ENCODE results near the gene HOXA5. TPM values are rescaled to one million over a fixed set of nuclear protein-coding genes. Genes with fewer than 3 reads are reported as not detected.

Gene HOXA5
- total RNA-seq, 1 donor = 5.8 TPM

GRCh38 chr7:27122077-27122910 is 21.2 kb downstream of the HOXA5 start:
- Histone ChIP-seq H3K27me3 (ENCODE audit: insufficient read depth, low read length) (no peaks in the 10 kb centered on the region), H3K9me3 (ENCODE audit: low read depth, low read length) (no peaks in the 10 kb centered on the region), H3K4me2 (ENCODE audit: insufficient read depth, low read length) (no peak overlapping the region), H4K20me1 (ENCODE audit: insufficient read depth, low read length) (peaks cover 10% of the 10 kb centered on the region), H3K27ac (ENCODE audit: low read depth, low read length) (no peak overlapping the region), H3K79me2 (ENCODE audit: insufficient read depth, low read length) (no peaks in the 10 kb centered on the region), H2AFZ (ENCODE audit: low read length) (no peak overlapping the region), H3K4me1 (ENCODE audit: insufficient read depth, low read length) (no peaks in the 10 kb centered on the region), H3K36me3 (ENCODE audit: insufficient read depth, low read length) (peaks cover 13% of the 10 kb centered on the region), H3K4me3 (ENCODE audit: insufficient read depth, low read length) (no peak overlapping the region)
- no peak for TF ChIP-seq CTCF (IDR thresholded peaks at IDR 0.05; ENCODE audit: extremely low read depth, low read depth, low read length)
- DNase-seq (ENCODE audit: insufficient read length, low spot score, missing footprints) = peak; percentile 3

DNA sequence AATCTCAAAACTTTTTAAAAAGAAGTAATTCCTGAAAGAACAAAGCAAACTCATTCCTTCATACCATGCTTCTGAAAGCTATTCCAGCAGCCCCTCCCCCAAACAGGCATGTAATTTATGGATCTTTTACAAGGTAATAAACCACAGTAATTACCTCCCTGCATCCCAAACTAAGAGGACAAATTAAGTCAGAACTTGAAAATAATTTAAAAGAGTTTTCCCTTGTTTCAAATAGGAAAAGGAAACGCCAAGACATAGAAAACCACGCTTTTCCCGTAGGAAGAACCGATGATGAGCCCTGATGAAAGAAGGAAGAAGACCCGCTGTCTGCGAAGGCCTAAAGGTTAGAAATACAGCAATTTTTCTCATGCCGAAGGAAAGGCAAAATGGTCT is 21.8 kb downstream of the HOXA5 start:
- Histone ChIP-seq H4K20me1 (ENCODE audit: insufficient read depth, low read length) (peaks cover 16% of the 10 kb centered on the region), H3K4me2 (ENCODE audit: insufficient read depth, low read length) (no peak overlapping the region), H3K79me2 (ENCODE audit: insufficient read depth, low read length) (no peaks in the 10 kb centered on the region), H3K27me3 (ENCODE audit: insufficient read depth, low read length) (no peaks in the 10 kb centered on the region), H3K4me3 (ENCODE audit: insufficient read depth, low read length) (no peak overlapping the region), H3K4me1 (ENCODE audit: insufficient read depth, low read length) (no peaks in the 10 kb centered on the region), H2AFZ (ENCODE audit: low read length) (no peak overlapping the region), H3K27ac (ENCODE audit: low read depth, low read length) (no peak overlapping the region), H3K36me3 (ENCODE audit: insufficient read depth, low read length) (peaks cover 13% of the 10 kb centered on the region), H3K9me3 (ENCODE audit: low read depth, low read length) (no peaks in the 10 kb centered on the region)
- TF ChIP-seq CTCF (IDR thresholded peaks at IDR 0.05; ENCODE audit: extremely low read depth, low read depth, low read length) = no peak
- DNase-seq (ENCODE audit: insufficient read length, low spot score, missing footprints) = peak; percentile 37

- Histone ChIP-seq H3K36me3 (ENCODE audit: insufficient read depth, low read length) (peaks cover 17% of the 10 kb centered on the region), H3K4me2 (ENCODE audit: insufficient read depth, low read length) (no peak overlapping the region), H2AFZ (ENCODE audit: low read length) (no peak overlapping the region), H3K27me3 (ENCODE audit: insufficient read depth, low read length) (no peaks in the 10 kb centered on the region), H3K79me2 (ENCODE audit: insufficient read depth, low read length) (peaks cover 8% of the 10 kb centered on the region), H3K4me3 (ENCODE audit: insufficient read depth, low read length) (no peak overlapping the region), H4K20me1 (ENCODE audit: insufficient read depth, low read length) (peaks cover 23% of the 10 kb centered on the region), H3K9me3 (ENCODE audit: low read depth, low read length) (no peaks in the 10 kb centered on the region), H3K4me1 (ENCODE audit: insufficient read depth, low read length) (peaks cover 11% of the 10 kb centered on the region), H3K27ac (ENCODE audit: low read depth, low read length) (no peak overlapping the region)
- peak; percentile 5 for DNase-seq (ENCODE audit: insufficient read length, low spot score, missing footprints)
- TF ChIP-seq CTCF (IDR thresholded peaks at IDR 0.05; ENCODE audit: extremely low read depth, low read depth, low read length) = no peak
These were observed 24.0 kb downstream of the HOXA5 start for GRCh38 chr7:27119412-27119911.

- no peak overlapping the region for H3K4me2 ChIP-seq (ENCODE audit: insufficient read depth, low read length)
- H3K4me1 ChIP-seq (ENCODE audit: insufficient read depth, low read length) = peaks cover 15% of the 10 kb centered on the region
- peaks cover 12% of the 10 kb centered on the region for H3K79me2 ChIP-seq (ENCODE audit: insufficient read depth, low read length)
- H2AFZ ChIP-seq (ENCODE audit: low read length) = no peak overlapping the region
- H3K27me3 ChIP-seq (ENCODE audit: insufficient read depth, low read length) = no peaks in the 10 kb centered on the region
- DNase-seq (ENCODE audit: insufficient read length, low spot score, missing footprints) = peak; percentile 47
- H3K36me3 ChIP-seq (ENCODE audit: insufficient read depth, low read length) = peaks cover 17% of the 10 kb centered on the region
- H4K20me1 ChIP-seq (ENCODE audit: insufficient read depth, low read length) = peaks cover 23% of the 10 kb centered on the region
- no peak overlapping the region for H3K4me3 ChIP-seq (ENCODE audit: insufficient read depth, low read length)
- TF ChIP-seq CTCF (IDR thresholded peaks at IDR 0.05; ENCODE audit: extremely low read depth, low read depth, low read length) = no peak
- no peaks in the 10 kb centered on the region for H3K9me3 ChIP-seq (ENCODE audit: low read depth, low read length)
- no peak overlapping the region for H3K27ac ChIP-seq (ENCODE audit: low read depth, low read length)
These were observed 24.9 kb downstream of the HOXA5 start for GRCh38 chr7:27118580-27118979.

Measured in osteoblast (primary cell).